ENCODE measurements around the gene CHCHD10. TPM values are rescaled to one million over a fixed set of nuclear protein-coding genes. Genes with fewer than 3 reads are reported as not detected.

The CHCHD10 gene
- total RNA-seq, 1 donor from 2014 or later, result 68.8 TPM

GRCh38 chr22:23801238-23801821 lies 33.6 kb upstream of the CHCHD10 start:
- peak overlapping the region; percentile 97 for H3K27ac Mint-ChIP-seq
- ChIA-PET CTCF (interaction anchor here (1.1 kb wide), 1 partner anchor 48 kb away, joined by 4 read pairs; no protein-coding TSS in a partner anchor), POLR2A (interaction anchor here (0.6 to 5.0 kb wide), 13 partner anchors 12 to 92 kb away, joined by 3 to 46 read pairs (median 4); partner anchors contain the start of genes CHCHD10, DERL3, MIF and SLC2A11)
- H3K9me3 Mint-ChIP-seq, result no peaks in the 10 kb centered on the region
- no peaks in the 10 kb centered on the region for H3K27me3 Mint-ChIP-seq
- H3K4me3 Mint-ChIP-seq, result peak overlapping the region; percentile 49
- DNase-seq (peak; percentile 54), ATAC-seq (ENCODE audit: low read depth) (peak; percentile 3)
- TF ChIP-seq, protein P1, sequence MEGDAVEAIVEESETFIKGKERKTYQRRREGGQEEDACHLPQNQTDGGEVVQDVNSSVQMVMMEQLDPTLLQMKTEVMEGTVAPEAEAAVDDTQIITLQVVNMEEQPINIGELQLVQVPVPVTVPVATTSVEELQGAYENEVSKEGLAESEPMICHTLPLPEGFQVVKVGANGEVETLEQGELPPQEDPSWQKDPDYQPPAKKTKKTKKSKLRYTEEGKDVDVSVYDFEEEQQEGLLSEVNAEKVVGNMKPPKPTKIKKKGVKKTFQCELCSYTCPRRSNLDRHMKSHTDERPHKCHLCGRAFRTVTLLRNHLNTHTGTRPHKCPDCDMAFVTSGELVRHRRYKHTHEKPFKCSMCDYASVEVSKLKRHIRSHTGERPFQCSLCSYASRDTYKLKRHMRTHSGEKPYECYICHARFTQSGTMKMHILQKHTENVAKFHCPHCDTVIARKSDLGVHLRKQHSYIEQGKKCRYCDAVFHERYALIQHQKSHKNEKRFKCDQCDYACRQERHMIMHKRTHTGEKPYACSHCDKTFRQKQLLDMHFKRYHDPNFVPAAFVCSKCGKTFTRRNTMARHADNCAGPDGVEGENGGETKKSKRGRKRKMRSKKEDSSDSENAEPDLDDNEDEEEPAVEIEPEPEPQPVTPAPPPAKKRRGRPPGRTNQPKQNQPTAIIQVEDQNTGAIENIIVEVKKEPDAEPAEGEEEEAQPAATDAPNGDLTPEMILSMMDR (IDR thresholded peaks at IDR 0.05), result no peak
- H3K36me3 Mint-ChIP-seq (ENCODE audit: low read depth), result peaks cover 76% of the 10 kb centered on the region
- H3K4me1 Mint-ChIP-seq, result peaks cover 86% of the 10 kb centered on the region
- intact Hi-C loops (cut with micrococcal nuclease), result loop anchor here (2.0 kb wide), 1 partner anchor 29 kb away; the partner anchor contains the start of gene MMP11

DNA sequence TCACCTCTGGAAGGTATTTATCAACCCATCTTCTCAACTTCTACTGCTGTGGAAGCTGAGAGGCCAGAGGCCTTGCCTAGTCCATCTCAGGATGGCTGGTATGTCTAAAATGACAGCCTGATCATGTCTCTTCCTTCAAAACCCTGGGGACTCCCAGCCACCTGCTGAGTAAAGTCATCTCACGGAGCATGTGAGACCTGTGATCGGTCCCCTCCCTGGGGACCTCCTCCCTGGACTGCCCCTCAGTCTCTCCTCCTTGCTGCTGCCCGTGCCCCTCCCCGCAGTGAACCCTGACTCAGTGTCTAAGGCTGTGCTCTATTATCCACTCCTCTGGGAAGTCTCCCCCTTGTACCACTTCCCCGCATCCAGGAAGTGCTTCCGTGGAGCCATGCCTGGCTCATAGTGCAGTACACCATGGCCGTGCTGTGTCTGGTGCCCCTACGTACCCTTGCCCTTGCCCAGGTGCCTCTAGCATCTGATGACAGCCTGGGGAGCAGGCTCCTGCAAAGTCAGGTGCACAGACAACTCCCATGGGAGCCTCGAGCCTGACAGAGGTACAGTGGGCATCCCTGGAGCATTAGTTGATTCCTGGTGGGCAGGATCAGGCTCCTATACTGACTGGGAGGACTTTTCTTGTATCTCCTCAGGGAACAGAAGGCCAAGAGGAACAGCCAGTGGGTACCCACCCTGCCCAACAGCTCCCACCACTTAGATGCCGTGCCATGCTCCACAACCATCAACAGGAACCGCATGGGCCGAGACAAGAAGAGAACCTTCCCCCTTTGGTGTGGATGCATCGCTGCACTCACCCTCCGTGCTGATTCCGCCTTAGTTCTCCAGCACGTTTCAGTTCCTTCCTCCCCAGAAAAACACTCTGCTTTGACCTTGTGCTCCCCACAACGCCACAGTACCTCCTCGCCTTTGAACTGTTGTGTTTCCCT lies 32.8 kb upstream of the CHCHD10 start:
- peak; percentile 68 for DNase-seq
- H3K4me3 Mint-ChIP-seq, result peak overlapping the region; percentile 49
- POLR2A ChIA-PET, result interaction anchor here (0.6 to 5.0 kb wide), 19 partner anchors 11 to 1689 kb away, joined by 3 to 46 read pairs (median 4); partner anchors contain the start of genes CHCHD10, DERL3, MIF and MMP11

GRCh38 chr22:23796461-23796860 lies 28.7 kb upstream of the CHCHD10 start:
- TF ChIP-seq, protein P1 (IDR thresholded peaks at IDR 0.05), result no peak
- Mint-ChIP-seq H3K27ac (peak overlapping the region; percentile 61), H3K27me3 (no peaks in the 10 kb centered on the region), H3K4me1 (peaks cover 44% of the 10 kb centered on the region), H3K4me3 (no peak overlapping the region), H3K36me3 (ENCODE audit: low read depth) (peaks cover 75% of the 10 kb centered on the region), H3K9me3 (no peaks in the 10 kb centered on the region)
- intact Hi-C loops (cut with micrococcal nuclease), result no loop called here
- ATAC-seq (ENCODE audit: low read depth) (no peak), DNase-seq (no peak)
- CTCF ChIA-PET, result no interaction called here
- POLR2A ChIA-PET, result interaction anchor here (1.7 kb wide), 1 partner anchor 47 kb away, joined by 3 read pairs; no protein-coding TSS in a partner anchor

More for the DNA sequence above, 32.8 kb upstream of the CHCHD10 start:
- Mint-ChIP-seq H3K27me3 (no peaks in the 10 kb centered on the region), H3K4me1 (peaks cover 78% of the 10 kb centered on the region), H3K36me3 (ENCODE audit: low read depth) (peaks cover 74% of the 10 kb centered on the region), H3K9me3 (no peaks in the 10 kb centered on the region), H3K27ac (peak overlapping the region; percentile 97)
- TF ChIP-seq, protein P1 (IDR thresholded peaks at IDR 0.05), result no peak
- CTCF ChIA-PET, result no interaction called here
- ATAC-seq (ENCODE audit: low read depth), result peak; percentile 77
- intact Hi-C loops (cut with micrococcal nuclease), result loop anchor here (1.0 to 2.0 kb wide), 5 partner anchors 13 to 94 kb away; partner anchors contain the start of genes DERL3, MIF and MMP11

DNA sequence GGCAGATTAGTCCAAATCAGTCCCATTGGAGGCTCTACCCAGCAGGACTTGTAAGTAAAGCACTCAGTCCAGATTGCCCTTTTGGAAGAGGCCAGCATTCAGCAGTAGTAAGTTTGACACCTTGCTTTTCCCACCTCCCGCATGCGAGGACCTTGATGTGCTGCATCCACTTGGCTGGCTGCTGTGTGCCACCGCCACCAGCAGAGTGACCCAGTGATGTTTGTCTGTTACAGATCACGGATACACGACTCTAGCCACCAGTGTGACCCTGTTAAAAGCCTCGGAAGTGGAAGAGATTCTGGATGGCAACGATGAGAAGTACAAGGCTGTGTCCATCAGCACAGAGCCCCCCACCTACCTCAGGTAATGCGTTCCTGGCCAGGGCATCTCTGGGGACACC lies 25.6 kb upstream of the CHCHD10 start:
- TF ChIP-seq, protein P1 (IDR thresholded peaks at IDR 0.05), result no peak
- Mint-ChIP-seq H3K4me3 (no peak overlapping the region), H3K36me3 (ENCODE audit: low read depth) (peaks cover 71% of the 10 kb centered on the region), H3K27me3 (no peaks in the 10 kb centered on the region), H3K9me3 (no peaks in the 10 kb centered on the region), H3K27ac (no peak overlapping the region), H3K4me1 (peaks cover 36% of the 10 kb centered on the region)
- DNase-seq, result no peak
- intact Hi-C loops (cut with micrococcal nuclease), result no loop called here
- no peak for ATAC-seq (ENCODE audit: low read depth)
- POLR2A ChIA-PET, result no interaction called here
- CTCF ChIA-PET, result no interaction called here
